22Rv1 (cell line): ENCODE measurements around the gene SUDS3.

Experiments used
- H3K27ac ChIP-seq: fragments of 450-650 bp; 2 replicates; pipeline ENCODE4 v1.5.1; 2017
- ZFX ChIP-seq: fragments of 450-650 bp; IDR thresholded peaks from 2 replicates; pipeline ENCODE4 v1.6.1; 2017; ENCODE audit warnings: antibody characterized with exemption, borderline replicate concordance
- TF ChIP-seq, protein P1 (sequence below): fragments of 450-650 bp; IDR thresholded peaks from 2 replicates; pipeline ENCODE4 v1.5.1; 2017; ENCODE audit warnings: mild to moderate bottlenecking

The SUDS3 gene

DNA sequence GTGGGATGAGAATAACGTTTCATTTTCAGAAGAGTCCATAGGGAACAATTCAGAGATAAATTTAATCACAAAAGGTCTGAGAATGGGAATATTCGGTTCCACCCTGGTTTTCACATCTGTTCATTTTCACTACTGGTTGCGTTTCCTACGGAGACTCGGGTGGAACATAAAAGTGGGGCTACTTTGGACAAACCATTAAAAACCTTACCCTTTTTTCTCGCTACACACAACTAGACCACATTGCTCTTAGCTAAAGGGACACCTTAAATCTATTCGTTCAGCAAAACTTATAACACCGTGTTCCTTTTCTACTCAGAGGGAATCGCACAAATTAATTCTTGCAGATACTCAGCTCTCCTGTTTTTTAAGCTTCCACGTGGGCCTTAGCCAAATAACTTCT is 1.0 kb upstream of the SUDS3 start:
- H3K27ac ChIP-seq = peak overlapping the region; percentile 95
- TF ChIP-seq, protein P1, sequence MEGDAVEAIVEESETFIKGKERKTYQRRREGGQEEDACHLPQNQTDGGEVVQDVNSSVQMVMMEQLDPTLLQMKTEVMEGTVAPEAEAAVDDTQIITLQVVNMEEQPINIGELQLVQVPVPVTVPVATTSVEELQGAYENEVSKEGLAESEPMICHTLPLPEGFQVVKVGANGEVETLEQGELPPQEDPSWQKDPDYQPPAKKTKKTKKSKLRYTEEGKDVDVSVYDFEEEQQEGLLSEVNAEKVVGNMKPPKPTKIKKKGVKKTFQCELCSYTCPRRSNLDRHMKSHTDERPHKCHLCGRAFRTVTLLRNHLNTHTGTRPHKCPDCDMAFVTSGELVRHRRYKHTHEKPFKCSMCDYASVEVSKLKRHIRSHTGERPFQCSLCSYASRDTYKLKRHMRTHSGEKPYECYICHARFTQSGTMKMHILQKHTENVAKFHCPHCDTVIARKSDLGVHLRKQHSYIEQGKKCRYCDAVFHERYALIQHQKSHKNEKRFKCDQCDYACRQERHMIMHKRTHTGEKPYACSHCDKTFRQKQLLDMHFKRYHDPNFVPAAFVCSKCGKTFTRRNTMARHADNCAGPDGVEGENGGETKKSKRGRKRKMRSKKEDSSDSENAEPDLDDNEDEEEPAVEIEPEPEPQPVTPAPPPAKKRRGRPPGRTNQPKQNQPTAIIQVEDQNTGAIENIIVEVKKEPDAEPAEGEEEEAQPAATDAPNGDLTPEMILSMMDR = no peak
- TF ChIP-seq ZFX = no peak

DNA sequence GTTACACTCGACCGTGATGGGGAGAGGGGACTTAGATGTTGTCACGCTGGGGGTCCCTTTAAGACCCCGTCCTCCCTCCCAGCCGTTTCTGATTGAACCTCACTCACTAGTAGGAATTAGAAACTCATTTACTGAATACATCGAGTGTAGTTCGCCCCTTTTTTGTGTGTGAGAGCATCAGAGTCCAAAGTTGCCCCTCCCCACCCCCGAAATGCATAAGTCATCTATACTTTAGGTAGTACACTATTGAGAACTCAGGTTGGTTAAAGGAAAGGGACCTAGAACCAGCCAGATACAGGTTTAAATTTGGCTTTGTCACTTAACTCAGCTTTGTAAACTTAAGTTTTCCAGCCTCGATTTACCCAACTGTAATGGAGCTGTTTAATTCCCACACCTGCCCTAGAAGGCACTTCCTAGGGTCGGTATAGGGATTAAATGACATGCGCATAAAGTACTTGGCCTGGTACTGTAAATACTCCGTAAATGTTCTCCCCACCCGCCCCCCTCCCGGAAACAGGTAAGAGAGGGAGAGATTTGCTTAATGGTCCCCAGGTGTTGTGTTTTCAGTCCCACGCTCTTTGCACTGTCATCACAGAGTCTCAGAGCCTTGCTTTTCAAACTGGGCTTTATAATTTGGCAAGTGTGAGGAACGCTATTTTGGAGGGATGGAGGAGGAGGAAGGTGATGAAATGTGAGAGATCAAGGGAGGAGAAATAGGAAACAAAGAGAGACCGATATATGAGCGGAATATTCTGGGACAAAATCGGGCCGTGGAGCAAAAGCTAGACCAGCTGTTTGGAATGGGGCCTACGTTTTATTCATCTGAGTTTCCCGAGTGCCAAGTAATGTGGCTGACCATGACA is 897 bp downstream of the SUDS3 start:
- no peak for TF ChIP-seq ZFX
- TF ChIP-seq, protein P1 = no peak

DNA sequence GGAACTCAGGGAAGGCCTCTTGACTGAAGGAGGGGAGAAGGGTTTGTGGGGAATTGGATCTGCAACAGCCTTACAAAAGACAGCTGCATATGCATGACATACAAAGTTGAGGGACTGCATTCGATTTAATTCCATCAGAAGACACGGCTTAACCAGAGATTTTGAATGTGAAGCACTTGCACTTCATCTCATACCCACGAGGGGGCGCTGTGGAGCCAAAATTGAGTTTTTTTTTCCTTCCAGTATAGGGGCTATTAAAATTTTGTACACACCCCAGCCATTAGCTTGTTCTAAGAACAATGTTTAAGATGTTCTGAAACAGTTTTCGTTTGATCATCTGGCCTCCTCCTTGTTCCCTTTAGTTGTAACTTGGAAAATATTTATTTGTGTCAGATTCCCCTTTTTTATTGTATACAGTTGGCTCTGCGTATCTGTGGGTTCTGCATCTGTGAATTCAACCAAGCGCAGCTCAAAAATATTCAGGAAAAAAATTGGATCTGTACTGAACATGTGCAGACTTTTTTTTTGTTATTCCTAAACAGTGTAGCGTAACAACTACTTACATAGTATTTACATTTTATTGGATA is 1.6 kb downstream of the SUDS3 start:
- TF ChIP-seq ZFX = no peak
- TF ChIP-seq, protein P1 = peak; percentile 98
- H3K27ac ChIP-seq = peak overlapping the region; percentile 95

More for the DNA sequence above, 897 bp downstream of the SUDS3 start:
- H3K27ac ChIP-seq = peak overlapping the region; percentile 95

DNA sequence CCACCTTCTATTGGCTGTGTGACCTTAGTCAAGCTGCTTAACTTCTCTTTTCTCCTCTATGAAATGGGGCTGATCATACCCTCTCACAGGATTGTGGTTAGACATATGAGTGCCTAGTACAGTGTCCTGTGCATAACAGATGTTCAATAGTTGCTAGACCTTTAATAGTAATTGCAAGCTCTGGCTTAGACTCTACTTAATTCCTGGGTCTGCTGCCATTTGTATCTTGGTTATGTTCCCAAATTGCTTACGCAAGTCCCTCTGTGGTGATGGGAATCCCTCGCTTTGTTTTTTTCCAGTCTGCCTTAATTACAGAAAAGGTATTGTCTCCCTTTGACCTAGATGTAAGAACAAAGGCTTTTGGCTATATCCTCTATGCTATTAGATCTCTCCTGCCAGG is 15.1 kb downstream of the SUDS3 start:
- H3K27ac ChIP-seq = peak overlapping the region; percentile 15; the same call in 1 of the 2 replicates
- TF ChIP-seq ZFX = no peak
- TF ChIP-seq, protein P1 = no peak

DNA sequence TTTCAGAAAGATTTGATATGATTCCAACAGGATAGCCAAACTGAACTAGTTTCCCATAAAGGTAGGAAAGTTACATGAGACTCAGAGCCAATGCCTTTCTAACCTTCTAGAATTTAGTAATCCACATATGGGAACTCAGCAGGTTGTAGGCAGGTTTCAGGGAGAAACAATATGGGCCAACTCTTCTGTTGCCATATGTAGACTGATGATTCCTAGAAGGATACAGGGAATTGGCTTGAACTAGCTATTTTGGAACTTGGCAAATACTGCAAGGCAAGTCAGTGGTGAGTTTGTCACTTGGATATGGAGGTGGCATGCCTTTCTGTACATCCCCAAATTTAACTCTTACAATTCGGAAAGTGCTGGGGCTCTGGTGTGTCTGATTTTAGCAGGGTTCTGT is 15.5 kb downstream of the SUDS3 start:
- TF ChIP-seq ZFX = no peak
- TF ChIP-seq, protein P1 = no peak
- H3K27ac ChIP-seq = peak overlapping the region; percentile 15; the same call in 1 of the 2 replicates

DNA sequence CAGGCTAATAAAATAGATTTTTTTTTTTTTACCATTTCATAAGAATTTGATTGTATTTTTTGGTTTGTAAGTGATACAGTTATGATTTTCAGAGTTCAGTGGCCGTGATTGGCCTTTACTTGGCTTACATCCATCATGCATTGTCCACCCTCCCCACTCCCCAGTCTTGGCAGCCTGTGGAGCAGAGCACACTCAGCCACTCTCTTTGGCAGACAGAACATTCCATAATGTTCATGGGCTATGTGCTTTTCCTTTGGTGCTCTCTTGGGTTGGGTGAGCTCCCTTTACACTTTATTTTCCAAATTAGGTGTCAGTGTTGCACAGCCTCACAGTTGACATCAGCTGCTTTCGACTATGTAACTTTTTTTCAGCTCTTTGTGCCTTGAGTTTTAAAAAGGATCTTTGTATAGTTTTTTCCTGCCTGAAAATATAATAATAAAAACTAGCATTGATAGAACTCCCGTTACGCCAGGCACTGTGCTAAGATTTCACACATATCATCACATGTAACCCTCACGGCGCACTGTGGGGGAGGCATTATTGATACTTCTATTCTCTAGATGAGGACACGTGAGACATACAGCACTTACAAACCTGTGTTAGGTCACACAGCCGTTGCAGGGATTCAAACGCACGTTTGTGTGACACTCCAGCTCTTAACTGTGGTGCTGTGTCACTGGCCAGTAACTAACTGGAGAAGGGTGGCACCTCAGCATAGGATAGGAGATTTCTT is 21.5 kb downstream of the SUDS3 start:
- TF ChIP-seq, protein P1 = no peak
- no peak for TF ChIP-seq ZFX
- no peak overlapping the region for H3K27ac ChIP-seq

DNA sequence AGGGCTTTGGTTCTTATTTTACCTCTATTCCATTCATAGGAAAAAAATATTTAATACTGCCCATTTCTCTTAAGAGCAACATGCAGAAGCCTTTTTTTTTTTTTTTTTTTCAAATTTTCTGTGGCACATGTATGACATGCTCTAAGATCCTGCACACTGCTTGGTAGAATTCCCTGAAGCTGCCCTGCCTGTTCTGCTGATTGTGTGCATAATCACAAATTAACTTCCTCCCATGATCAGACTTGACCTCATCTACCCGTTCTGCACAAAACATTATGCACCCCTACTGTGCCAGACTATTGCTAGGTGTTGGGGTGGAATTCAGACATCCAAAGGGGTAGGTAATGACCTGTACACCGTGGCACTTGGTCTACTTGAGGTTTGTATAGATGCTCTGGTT is 22.2 kb downstream of the SUDS3 start:
- TF ChIP-seq, protein P1 = no peak
- no peak for TF ChIP-seq ZFX
- 0 out of 2 replicates have a peak overlapping the region, but pooled peaks have one; percentile 22 for H3K27ac ChIP-seq
